ENCODE results near the gene CTTNBP2.

The CTTNBP2 gene

GRCh38 chr7:117730390-117730789 is 142.9 kb downstream of the CTTNBP2 start (continued):
- TF ChIP-seq ZSCAN4 (tag by site-specific recombination; IDR thresholded peaks at IDR 0.05): no peak
- no peak for TF ChIP-seq ZNF223 (tag by site-specific recombination; IDR thresholded peaks at IDR 0.05)
- no peak for TF ChIP-seq BCL11B (tag by site-specific recombination; IDR thresholded peaks at IDR 0.05; ENCODE audit: low read depth)
- TF ChIP-seq ZNF621 (tag by site-specific recombination; IDR thresholded peaks at IDR 0.05): no peak
- no peak for TF ChIP-seq ZNF10 (tag by site-specific recombination; IDR thresholded peaks at IDR 0.05)
- TF ChIP-seq, protein P1, sequence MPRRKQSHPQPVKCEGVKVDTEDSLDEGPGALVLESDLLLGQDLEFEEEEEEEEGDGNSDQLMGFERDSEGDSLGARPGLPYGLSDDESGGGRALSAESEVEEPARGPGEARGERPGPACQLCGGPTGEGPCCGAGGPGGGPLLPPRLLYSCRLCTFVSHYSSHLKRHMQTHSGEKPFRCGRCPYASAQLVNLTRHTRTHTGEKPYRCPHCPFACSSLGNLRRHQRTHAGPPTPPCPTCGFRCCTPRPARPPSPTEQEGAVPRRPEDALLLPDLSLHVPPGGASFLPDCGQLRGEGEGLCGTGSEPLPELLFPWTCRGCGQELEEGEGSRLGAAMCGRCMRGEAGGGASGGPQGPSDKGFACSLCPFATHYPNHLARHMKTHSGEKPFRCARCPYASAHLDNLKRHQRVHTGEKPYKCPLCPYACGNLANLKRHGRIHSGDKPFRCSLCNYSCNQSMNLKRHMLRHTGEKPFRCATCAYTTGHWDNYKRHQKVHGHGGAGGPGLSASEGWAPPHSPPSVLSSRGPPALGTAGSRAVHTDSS (tag by site-specific recombination; IDR thresholded peaks at IDR 0.05): no peak
- no peak for TF ChIP-seq ZNF785 (tag by site-specific recombination; IDR thresholded peaks at IDR 0.05)
- TF ChIP-seq, protein P2, sequence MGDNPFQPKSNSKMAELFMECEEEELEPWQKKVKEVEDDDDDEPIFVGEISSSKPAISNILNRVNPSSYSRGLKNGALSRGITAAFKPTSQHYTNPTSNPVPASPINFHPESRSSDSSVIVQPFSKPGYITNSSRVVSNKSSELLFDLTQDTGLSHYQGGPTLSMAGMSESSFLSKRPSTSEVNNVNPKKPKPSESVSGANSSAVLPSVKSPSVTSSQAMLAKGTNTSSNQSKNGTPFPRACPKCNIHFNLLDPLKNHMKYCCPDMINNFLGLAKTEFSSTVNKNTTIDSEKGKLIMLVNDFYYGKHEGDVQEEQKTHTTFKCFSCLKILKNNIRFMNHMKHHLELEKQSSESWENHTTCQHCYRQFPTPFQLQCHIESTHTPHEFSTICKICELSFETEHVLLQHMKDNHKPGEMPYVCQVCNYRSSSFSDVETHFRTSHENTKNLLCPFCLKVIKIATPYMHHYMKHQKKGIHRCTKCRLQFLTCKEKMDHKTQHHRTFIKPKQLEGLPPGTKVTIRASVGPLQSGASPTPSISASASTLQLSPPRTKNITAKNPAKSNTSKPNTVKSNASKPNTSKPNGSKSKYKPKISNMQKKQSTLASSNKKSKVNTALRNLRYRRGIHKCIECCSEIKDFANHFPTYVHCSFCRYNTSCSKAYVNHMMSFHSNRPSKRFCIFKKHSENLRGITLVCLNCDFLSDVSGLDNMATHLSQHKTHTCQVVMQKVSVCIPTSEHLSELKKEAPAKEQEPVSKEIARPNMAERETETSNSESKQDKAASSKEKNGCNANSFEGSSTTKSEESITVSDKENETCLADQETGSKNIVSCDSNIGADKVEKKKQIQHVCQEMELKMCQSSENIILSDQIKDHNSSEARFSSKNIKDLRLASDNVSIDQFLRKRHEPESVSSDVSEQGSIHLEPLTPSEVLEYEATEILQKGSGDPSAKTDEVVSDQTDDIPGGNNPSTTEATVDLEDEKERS (tag by site-specific recombination; IDR thresholded peaks at IDR 0.05): no peak
- TF ChIP-seq ZNF830 (tag by site-specific recombination; IDR thresholded peaks at IDR 0.05; ENCODE audit: low read depth): no peak
- no peak for TF ChIP-seq KLF7 (tag by site-specific recombination; IDR thresholded peaks at IDR 0.05; ENCODE audit: borderline replicate concordance)
- no peak for TF ChIP-seq ZNF324 (tag by site-specific recombination; IDR thresholded peaks at IDR 0.05)

GRCh38 chr7:117728890-117729624 is 144.2 kb downstream of the CTTNBP2 start:
- peak; percentile 69 for TF ChIP-seq PRDM6 (tag by site-specific recombination; IDR thresholded peaks at IDR 0.05)
- TF ChIP-seq, protein P3, sequence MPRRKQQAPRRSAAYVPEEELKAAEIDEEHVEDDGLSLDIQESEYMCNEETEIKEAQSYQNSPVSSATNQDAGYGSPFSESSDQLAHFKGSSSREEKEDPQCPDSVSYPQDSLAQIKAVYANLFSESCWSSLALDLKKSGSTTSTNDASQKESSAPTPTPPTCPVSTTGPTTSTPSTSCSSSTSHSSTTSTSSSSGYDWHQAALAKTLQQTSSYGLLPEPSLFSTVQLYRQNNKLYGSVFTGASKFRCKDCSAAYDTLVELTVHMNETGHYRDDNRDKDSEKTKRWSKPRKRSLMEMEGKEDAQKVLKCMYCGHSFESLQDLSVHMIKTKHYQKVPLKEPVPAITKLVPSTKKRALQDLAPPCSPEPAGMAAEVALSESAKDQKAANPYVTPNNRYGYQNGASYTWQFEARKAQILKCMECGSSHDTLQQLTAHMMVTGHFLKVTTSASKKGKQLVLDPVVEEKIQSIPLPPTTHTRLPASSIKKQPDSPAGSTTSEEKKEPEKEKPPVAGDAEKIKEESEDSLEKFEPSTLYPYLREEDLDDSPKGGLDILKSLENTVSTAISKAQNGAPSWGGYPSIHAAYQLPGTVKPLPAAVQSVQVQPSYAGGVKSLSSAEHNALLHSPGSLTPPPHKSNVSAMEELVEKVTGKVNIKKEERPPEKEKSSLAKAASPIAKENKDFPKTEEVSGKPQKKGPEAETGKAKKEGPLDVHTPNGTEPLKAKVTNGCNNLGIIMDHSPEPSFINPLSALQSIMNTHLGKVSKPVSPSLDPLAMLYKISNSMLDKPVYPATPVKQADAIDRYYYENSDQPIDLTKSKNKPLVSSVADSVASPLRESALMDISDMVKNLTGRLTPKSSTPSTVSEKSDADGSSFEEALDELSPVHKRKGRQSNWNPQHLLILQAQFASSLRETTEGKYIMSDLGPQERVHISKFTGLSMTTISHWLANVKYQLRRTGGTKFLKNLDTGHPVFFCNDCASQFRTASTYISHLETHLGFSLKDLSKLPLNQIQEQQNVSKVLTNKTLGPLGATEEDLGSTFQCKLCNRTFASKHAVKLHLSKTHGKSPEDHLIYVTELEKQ (tag by site-specific recombination; IDR thresholded peaks at IDR 0.05; ENCODE audit: borderline replicate concordance): no peak
- Histone ChIP-seq H3K4me3 (ENCODE audit: low read depth, low read length) (no peak overlapping the region), H3K27ac (ENCODE audit: extremely low read depth, low read depth, low read length) (no peak overlapping the region), H3K36me3 (ENCODE audit: control insufficient read depth in 2 of 2, insufficient read depth in 1 of 2, low read length in 2 of 2) (peaks cover 0 to 10% of the 10 kb centered on the region in 2 experiments; a peak in 1 of 3 replicates), H3K4me1 (ENCODE audit: control insufficient read depth, insufficient read depth, low read length) (no peaks in the 10 kb centered on the region), H3K9me3 (ENCODE audit: control insufficient read depth, insufficient read depth, low read depth, low read length) (no peaks in the 10 kb centered on the region)
- CTCF ChIA-PET: interaction anchor here (0.5 to 1.2 kb wide), 3 partner anchors 328 to 425 kb away, joined by 3 to 6 read pairs (median 5); no protein-coding TSS in a partner anchor
- POLR2A ChIA-PET: no interaction called here
